Neuronal stem cell (in vitro differentiated cells): Measurements from ENCODE around the gene RPGRIP1L.

Experiments used
- DNase-seq: peaks from one replicate; pipeline ENCODE4 v3.0.0-alpha.2; 2013; ENCODE audit warnings: low spot score
- H2AFZ ChIP-seq: one replicate; pipeline ENCODE4 v1.6.1; 2013; ENCODE audit warnings: mild to moderate bottlenecking, low read length, inconsistent platforms
- H2AK5ac ChIP-seq: 2 replicates; pipeline ENCODE4 v1.6.1; 2013; ENCODE audit warnings: low read depth, mild to moderate bottlenecking, inconsistent platforms, low read length, moderate library complexity, mixed read lengths
- H2BK120ac ChIP-seq: 2 replicates; pipeline ENCODE4 v1.6.1; 2013; ENCODE audit warnings: low read depth, mild to moderate bottlenecking, inconsistent platforms, low read length, moderate library complexity, mixed read lengths
- H2BK12ac ChIP-seq: one replicate; pipeline ENCODE4 v1.6.1; 2013; ENCODE audit warnings: low read length, inconsistent platforms
- H2BK15ac ChIP-seq: 2 replicates; pipeline ENCODE4 v1.6.1; 2013; ENCODE audit warnings: mild to moderate bottlenecking, low read length, inconsistent platforms, mixed read lengths
- H2BK5ac ChIP-seq: one replicate; pipeline ENCODE4 v1.6.1; 2013; ENCODE audit warnings: inconsistent platforms, mild to moderate bottlenecking, low read length, moderate library complexity
- H3K14ac ChIP-seq: one replicate; pipeline ENCODE4 v1.6.1; 2013; ENCODE audit warnings: low read length, inconsistent platforms
- H3K18ac ChIP-seq: 2 replicates; pipeline ENCODE4 v1.6.1; 2013; ENCODE audit warnings: low read length, inconsistent platforms
- H3K23ac ChIP-seq: 2 replicates; pipeline ENCODE4 v1.6.1; 2013; ENCODE audit warnings: low read depth, mild to moderate bottlenecking, mixed read lengths, low read length, inconsistent platforms; ENCODE audit not compliant: poor library complexity
- H3K27ac ChIP-seq: replicated peaks from 3 replicates; pipeline ENCODE4 v1.5.1; 2013; ENCODE audit warnings: low read length, inconsistent platforms
- H3K27me3 ChIP-seq, 3 experiments: 2 replicates each; pipeline ENCODE4 v1.6.1; 2013; ENCODE audit warnings: low read length in 3 of 3, mild to moderate bottlenecking in 2 of 3, inconsistent platforms in 1 of 3, low read depth in 1 of 3, mixed read lengths in 1 of 3, moderate library complexity in 1 of 3; ENCODE audit not compliant: control insufficient read depth in 3 of 3, insufficient read depth in 3 of 3
- H3K36me3 ChIP-seq, 2 donors: replicated peaks in 1 of 2; 2 replicates each; pipeline ENCODE4 v1.6.1; 2013; ENCODE audit warnings: low read length in 2 of 2; ENCODE audit not compliant: control insufficient read depth in 2 of 2, insufficient read depth in 2 of 2
- H3K4ac ChIP-seq: 2 replicates; pipeline ENCODE4 v1.6.1; 2013; ENCODE audit warnings: inconsistent platforms, mild to moderate bottlenecking, low read length, moderate library complexity
- H3K4me1 ChIP-seq, 2 donors: 1 replicate in 1 of 2; 2 replicates in 1 of 2; pipeline ENCODE4 v1.6.1; 2013; ENCODE audit warnings: low read length in 2 of 2, low read depth in 1 of 2; ENCODE audit not compliant: control insufficient read depth in 2 of 2, insufficient read depth in 1 of 2
- H3K4me2 ChIP-seq: one replicate; pipeline ENCODE4 v1.6.1; 2013; ENCODE audit warnings: mild to moderate bottlenecking, low read length, inconsistent platforms; ENCODE audit not compliant: insufficient read depth, poor library complexity, severe bottlenecking
- H3K4me3 ChIP-seq, 2 donors: 2 replicates each; pipeline ENCODE4 v1.5.1; 2013; ENCODE audit warnings: low read length in 2 of 2, mild to moderate bottlenecking in 2 of 2, inconsistent platforms in 1 of 2, moderate library complexity in 1 of 2
- H3K79me1 ChIP-seq: one replicate; pipeline ENCODE4 v1.6.1; 2013; ENCODE audit warnings: low read depth, mild to moderate bottlenecking, inconsistent platforms, low read length, moderate library complexity
- H3K9ac ChIP-seq: one replicate; pipeline ENCODE4 v1.6.1; 2013; ENCODE audit warnings: mild to moderate bottlenecking, low read depth, low read length, inconsistent platforms; ENCODE audit not compliant: poor library complexity
- H3K9me3 ChIP-seq, 2 donors: replicated peaks in 1 of 2; 2 replicates each; pipeline versions ENCODE3 to v1.6.1; 2013; ENCODE audit warnings: low read length in 2 of 2, mild to moderate bottlenecking in 2 of 2, inconsistent platforms in 1 of 2, low read depth in 1 of 2, mixed read lengths in 1 of 2, moderate library complexity in 1 of 2; ENCODE audit not compliant: control insufficient read depth in 2 of 2, insufficient read depth in 1 of 2
- H4K8ac ChIP-seq: one replicate; pipeline ENCODE4 v1.6.1; 2013; ENCODE audit warnings: low read depth, mild to moderate bottlenecking, inconsistent platforms, low read length, moderate library complexity
- H4K91ac ChIP-seq: one replicate; pipeline ENCODE4 v1.6.1; 2013; ENCODE audit warnings: low read length, low read depth, mild to moderate bottlenecking, inconsistent platforms; ENCODE audit not compliant: poor library complexity
- WGBS, 2 donors: extraction: QIAGEN DNeasy Blood & Tissue Kit; methylation state at CpG; one replicate each; pipeline ENCODE4 v1.1.7; 2013; ENCODE audit warnings: missing lambda C conversion rate in 2 of 2, mixed read lengths in 1 of 2; ENCODE audit not compliant: insufficient read length in 2 of 2, insufficient replicate concordance in 1 of 2; ENCODE audit errors: extremely low coverage in 2 of 2; 5-methylcytosine and 5-hydroxymethylcytosine counted together

Gene RPGRIP1L

GRCh38 chr16:53721017-53721416 is 17.4 kb upstream of the RPGRIP1L start:
- H3K4ac ChIP-seq = no peak overlapping the region
- no peak overlapping the region for H3K23ac ChIP-seq
- H3K4me3 ChIP-seq = peak overlapping the region in 1 of 2 donors; percentile 65
- no peak overlapping the region for H2BK5ac ChIP-seq
- H3K9ac ChIP-seq = no peak overlapping the region
- WGBS, 2 donors = no CpG with 5 or more reads among the region's 5 CpGs
- no peak overlapping the region for H3K27ac ChIP-seq
- peaks cover 0 to 17% of the 10 kb centered on the region in 2 donors for H3K4me1 ChIP-seq
- H3K9me3 ChIP-seq = peaks cover 0 to 3% of the 10 kb centered on the region in 2 donors
- no peak for DNase-seq
- peaks cover 2% of the 10 kb centered on the region for H3K79me1 ChIP-seq
- H2BK120ac ChIP-seq = no peak overlapping the region
- no peak overlapping the region for H3K18ac ChIP-seq
- H2AK5ac ChIP-seq = no peak overlapping the region
- no peak overlapping the region for H3K4me2 ChIP-seq
- peaks cover 0 to 3% of the 10 kb centered on the region in 2 donors for H3K36me3 ChIP-seq
- H3K27me3 ChIP-seq = no peaks in the 10 kb centered on the region
- H4K91ac ChIP-seq = no peak overlapping the region
- H3K14ac ChIP-seq = no peak overlapping the region
- no peak overlapping the region for H2BK12ac ChIP-seq
- no peak overlapping the region for H2BK15ac ChIP-seq
- H2AFZ ChIP-seq = no peak overlapping the region
- H4K8ac ChIP-seq = no peak overlapping the region

DNA sequence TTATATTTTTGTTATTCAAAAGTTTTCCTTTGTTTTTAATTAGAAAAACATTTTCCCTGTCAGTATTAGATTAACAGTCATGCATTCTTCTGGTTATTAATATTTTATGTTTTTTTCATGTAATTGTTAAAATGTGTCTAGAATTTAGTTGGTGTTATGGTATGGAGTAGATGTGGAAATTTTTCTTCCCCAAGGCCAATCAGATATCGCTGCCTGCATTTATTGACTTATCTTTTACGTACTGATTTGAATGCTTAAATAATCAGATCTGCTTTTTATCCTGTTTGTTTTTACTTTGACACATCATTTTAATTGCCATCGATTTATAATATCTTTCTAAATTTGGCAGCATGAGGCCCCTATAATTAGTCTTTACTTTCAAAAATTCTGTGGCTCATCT is 13.9 kb upstream of the RPGRIP1L start:
- Histone ChIP-seq H3K4ac (no peak overlapping the region), H3K79me1 (peaks cover 2% of the 10 kb centered on the region), H2AK5ac (no peak overlapping the region), H2BK15ac (no peak overlapping the region), H3K14ac (no peak overlapping the region), H2BK5ac (no peak overlapping the region), H3K27ac (no peak overlapping the region), H2AFZ (no peak overlapping the region), H3K36me3 (peaks cover 0 to 3% of the 10 kb centered on the region in 2 donors), H3K27me3 (no peaks in the 10 kb centered on the region), H3K9me3 (peaks cover 0 to 3% of the 10 kb centered on the region in 2 donors), H3K18ac (no peak overlapping the region), H3K9ac (no peak overlapping the region), H4K8ac (no peak overlapping the region), H3K23ac (no peak overlapping the region), H2BK120ac (no peak overlapping the region), H2BK12ac (no peak overlapping the region), H4K91ac (no peak overlapping the region), H3K4me2 (no peak overlapping the region), H3K4me1 (peaks cover 0 to 10% of the 10 kb centered on the region in 2 donors), H3K4me3 (no peak overlapping the region)
- DNase-seq = no peak
- WGBS, 2 donors = no CpG with 5 or more reads among the region's 3 CpGs

- H3K4ac ChIP-seq = no peak overlapping the region
- H2BK12ac ChIP-seq = no peak overlapping the region
- no peaks in the 10 kb centered on the region for H3K36me3 ChIP-seq
- no peak overlapping the region for H3K23ac ChIP-seq
- H3K27me3 ChIP-seq = no peaks in the 10 kb centered on the region
- WGBS, 2 donors = no CpG with 5 or more reads among the region's 2 CpGs
- H3K9ac ChIP-seq = no peak overlapping the region
- H3K9me3 ChIP-seq = peaks cover 0 to 3% of the 10 kb centered on the region in 2 donors
- no peaks in the 10 kb centered on the region for H3K79me1 ChIP-seq
- no peak overlapping the region for H4K8ac ChIP-seq
- no peak overlapping the region for H2AK5ac ChIP-seq
- DNase-seq = no peak
- no peak overlapping the region for H3K27ac ChIP-seq
- no peak overlapping the region for H2AFZ ChIP-seq
- no peak overlapping the region for H2BK5ac ChIP-seq
- peaks cover 0 to 10% of the 10 kb centered on the region in 2 donors for H3K4me1 ChIP-seq
- H4K91ac ChIP-seq = no peak overlapping the region
- no peak overlapping the region for H3K14ac ChIP-seq
- no peak overlapping the region for H2BK15ac ChIP-seq
- no peak overlapping the region for H3K4me3 ChIP-seq
- H3K4me2 ChIP-seq = no peak overlapping the region
- H2BK120ac ChIP-seq = no peak overlapping the region
- no peak overlapping the region for H3K18ac ChIP-seq
These were observed 11.3 kb upstream of the RPGRIP1L start for GRCh38 chr16:53715023-53715384.

DNA sequence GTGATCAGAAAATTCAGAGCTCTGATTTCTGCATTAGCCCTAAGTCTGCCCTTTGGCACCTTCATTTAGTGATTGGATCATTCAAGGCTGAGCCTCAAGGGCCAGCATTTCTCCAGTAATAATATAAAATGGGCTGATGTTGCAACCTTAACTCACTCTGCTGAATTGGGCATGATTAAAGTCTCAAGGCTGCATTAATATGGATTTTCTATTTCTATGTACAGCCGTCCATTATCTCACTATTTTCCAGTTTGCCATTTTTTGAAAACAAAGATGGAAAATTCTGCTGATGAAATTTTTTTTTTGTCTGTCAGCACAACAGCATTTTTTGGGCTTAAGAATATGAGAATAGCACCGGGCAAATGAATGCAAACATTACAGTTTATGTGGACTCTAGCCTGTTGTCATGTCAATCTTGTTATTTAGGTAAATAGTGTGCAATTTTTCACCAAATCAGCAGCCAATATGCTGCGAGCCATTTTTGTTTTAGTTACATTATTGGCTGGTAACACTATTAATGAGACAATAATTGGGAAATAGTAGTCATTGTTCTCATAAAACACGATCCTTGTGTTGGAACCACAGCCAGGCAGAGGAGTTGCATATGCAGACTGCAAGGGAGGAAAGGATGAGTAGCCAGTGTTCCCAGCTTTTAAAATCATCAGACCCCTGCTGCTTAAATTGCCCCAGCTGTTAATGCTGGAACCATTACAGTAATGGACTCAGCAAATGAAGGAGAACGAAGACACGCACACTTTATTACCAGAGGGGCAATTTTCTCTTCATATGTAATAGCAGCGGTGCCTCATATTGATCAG is 10.8 kb upstream of the RPGRIP1L start:
- Histone ChIP-seq H2BK12ac (no peak overlapping the region), H3K4me3 (no peak overlapping the region), H3K23ac (no peak overlapping the region), H3K4ac (no peak overlapping the region), H3K36me3 (no peaks in the 10 kb centered on the region), H2AFZ (no peak overlapping the region), H2BK5ac (no peak overlapping the region), H2BK120ac (no peak overlapping the region), H3K27ac (no peak overlapping the region), H3K14ac (no peak overlapping the region), H3K18ac (no peak overlapping the region), H3K4me1 (peaks cover 0 to 10% of the 10 kb centered on the region in 2 donors), H3K27me3 (no peaks in the 10 kb centered on the region), H4K91ac (no peak overlapping the region), H2BK15ac (no peak overlapping the region), H3K79me1 (no peaks in the 10 kb centered on the region), H3K4me2 (no peak overlapping the region), H3K9me3 (peaks cover 0 to 3% of the 10 kb centered on the region in 2 donors), H3K9ac (no peak overlapping the region), H4K8ac (no peak overlapping the region), H2AK5ac (no peak overlapping the region)
- no peak for DNase-seq
- WGBS, 2 donors = no CpG with 5 or more reads among the region's 7 CpGs
